HG03196 (cell line): ENCODE data around the gene CHRDL2.

ENCODE experiments used
- ATAC-seq: cut with Tn5 transposase; IDR thresholded peaks from one replicate; pipeline ENCODE4 v1.9.1; 2021; ENCODE audit not compliant: unreplicated experiment

Gene CHRDL2

GRCh38 chr11:74748211-74749126 lies 17.2 kb upstream of the CHRDL2 start, which contains the start of gene RNF169:
Gene RNF169, plus strand, starts transcription at chr11:74748849. Its CDS starts 32 bp downstream, at chr11:74748881.
- peak; percentile 97 for ATAC-seq

GRCh38 chr11:74746868-74747267 lies 15.6 kb upstream of the CHRDL2 start:
- ATAC-seq: no peak

DNA sequence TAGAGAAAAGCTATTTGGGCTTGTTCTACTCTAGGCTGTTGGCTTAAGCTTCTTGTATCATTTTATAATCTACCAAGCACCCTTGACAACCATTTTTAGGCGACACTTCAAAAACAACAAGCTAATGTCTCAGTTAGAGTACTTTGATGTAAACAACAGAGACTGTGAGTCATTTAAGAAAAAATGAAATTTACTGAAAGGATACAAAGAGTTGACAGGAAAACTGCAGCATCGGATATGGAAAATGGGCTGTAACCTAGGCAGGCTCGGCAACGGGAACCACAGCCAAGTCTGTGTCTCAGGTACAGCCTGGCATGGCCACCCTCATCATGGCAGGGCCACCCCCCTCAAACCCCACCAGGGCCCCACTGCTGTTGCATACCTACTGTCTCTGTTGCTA lies 13.1 kb upstream of the CHRDL2 start:
- ATAC-seq: no peak

- ATAC-seq: no peak
These were observed 12.4 kb upstream of the CHRDL2 start for GRCh38 chr11:74743640-74744039.

- ATAC-seq: no peak
These were observed 10.8 kb upstream of the CHRDL2 start for GRCh38 chr11:74742070-74742469.

GRCh38 chr11:74739546-74740270 lies 8.5 kb upstream of the CHRDL2 start:
- no peak for ATAC-seq

DNA sequence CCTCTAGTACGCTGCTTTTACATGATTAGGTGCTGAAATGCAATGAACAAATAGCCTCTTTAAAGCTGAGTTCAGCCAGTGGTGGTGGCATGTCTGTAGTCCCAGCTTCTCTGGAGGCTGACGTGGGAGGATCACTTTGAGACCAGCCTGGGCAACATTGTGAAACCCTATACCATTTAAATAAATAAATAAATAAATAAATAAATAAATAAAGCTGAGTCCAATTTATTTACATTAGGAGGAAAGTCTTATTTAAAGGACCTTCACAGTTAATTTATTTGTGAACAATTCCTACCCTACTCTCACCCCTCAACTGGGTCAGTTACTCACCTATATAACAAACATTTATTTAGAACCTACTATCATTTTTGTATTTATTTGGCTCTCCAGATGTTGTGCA lies 4.8 kb upstream of the CHRDL2 start:
- ATAC-seq: no peak

GRCh38 chr11:74735365-74735928 lies 4.2 kb upstream of the CHRDL2 start:
- ATAC-seq: no peak

- ATAC-seq: no peak
These were observed 3.3 kb upstream of the CHRDL2 start for GRCh38 chr11:74734559-74734925.

DNA sequence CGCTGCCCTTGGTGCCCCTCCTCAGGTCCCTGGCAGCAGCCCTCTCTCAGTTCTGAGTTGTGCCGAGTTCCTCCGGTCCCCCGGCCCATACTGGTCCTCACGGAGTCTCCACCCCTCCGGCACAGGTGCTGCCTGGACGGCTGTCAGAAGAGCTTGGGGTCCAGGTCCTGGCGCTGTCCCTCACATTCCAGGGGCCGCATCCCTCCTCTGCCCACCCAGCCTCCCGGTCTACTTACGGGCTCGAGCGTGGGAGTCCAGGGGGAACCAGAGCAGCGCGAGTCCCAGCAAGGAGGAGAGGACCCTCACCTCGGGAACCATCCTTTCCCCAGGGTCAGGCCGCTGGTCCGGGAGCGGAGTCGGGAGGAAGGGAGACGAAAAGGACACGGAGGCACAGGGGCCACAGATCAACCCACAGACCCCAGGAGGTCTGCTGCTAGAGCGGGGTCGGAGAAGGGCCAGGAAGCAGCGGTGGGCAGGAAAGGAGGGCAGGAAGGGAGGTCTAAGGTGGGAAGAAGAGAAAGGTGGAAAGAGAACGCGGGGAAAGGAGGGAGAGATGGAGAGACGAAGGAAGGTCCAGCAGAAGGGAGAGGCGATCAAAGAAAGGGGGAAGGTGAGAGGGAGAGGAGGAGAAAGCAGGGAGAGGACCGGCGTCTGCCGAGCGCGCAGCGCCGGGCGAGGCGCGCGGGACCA lies 510 bp downstream of the CHRDL2 start:
- no peak for ATAC-seq

- no peak for ATAC-seq
These were observed 1.8 kb downstream of the CHRDL2 start for GRCh38 chr11:74729397-74729796.

GRCh38 chr11:74726547-74727182 lies 4.6 kb downstream of the CHRDL2 start:
- no peak for ATAC-seq

- no peak for ATAC-seq
These were observed 5.5 kb downstream of the CHRDL2 start for GRCh38 chr11:74725701-74726100.

GRCh38 chr11:74723511-74723910 lies 7.7 kb downstream of the CHRDL2 start:
- ATAC-seq: no peak

DNA sequence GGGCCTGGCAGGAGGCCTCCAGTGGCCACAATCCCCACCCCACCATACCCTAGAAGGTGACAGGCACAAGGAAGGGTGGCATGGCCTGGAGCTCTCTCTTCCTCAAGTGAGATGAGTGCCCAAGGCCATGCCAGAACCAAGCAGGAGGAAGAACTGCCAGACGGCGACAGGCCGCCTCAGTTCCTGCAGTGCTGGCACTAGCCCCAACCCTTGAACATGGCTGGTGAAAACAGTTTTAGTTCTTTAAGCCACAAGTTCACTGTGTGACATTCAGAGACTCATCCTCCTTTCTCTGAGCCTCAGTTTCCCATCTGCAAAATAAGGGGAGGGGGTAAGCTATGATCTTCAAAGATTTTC lies 9.8 kb downstream of the CHRDL2 start:
- no peak for ATAC-seq

GRCh38 chr11:74720596-74721478 lies 10.4 kb downstream of the CHRDL2 start:
- ATAC-seq: no peak

DNA sequence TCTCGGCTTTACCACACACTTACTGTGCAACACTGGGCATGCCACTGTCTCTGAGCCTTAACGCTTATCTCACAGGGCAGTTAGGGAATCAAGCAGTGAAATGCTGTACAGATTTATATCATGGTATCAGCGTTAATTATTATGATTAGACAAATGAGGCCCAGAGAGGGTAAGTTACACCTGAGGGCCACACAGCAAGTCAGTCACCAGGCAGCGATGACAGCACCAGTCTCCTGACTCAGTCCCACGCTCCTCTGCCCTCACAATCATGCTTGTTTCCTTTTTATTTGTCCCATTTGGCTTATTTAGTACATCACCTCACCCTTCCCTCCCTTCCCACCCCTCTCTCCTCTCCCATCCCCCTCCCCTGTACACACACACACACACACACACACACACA lies 12.2 kb downstream of the CHRDL2 start:
- no peak for ATAC-seq

DNA sequence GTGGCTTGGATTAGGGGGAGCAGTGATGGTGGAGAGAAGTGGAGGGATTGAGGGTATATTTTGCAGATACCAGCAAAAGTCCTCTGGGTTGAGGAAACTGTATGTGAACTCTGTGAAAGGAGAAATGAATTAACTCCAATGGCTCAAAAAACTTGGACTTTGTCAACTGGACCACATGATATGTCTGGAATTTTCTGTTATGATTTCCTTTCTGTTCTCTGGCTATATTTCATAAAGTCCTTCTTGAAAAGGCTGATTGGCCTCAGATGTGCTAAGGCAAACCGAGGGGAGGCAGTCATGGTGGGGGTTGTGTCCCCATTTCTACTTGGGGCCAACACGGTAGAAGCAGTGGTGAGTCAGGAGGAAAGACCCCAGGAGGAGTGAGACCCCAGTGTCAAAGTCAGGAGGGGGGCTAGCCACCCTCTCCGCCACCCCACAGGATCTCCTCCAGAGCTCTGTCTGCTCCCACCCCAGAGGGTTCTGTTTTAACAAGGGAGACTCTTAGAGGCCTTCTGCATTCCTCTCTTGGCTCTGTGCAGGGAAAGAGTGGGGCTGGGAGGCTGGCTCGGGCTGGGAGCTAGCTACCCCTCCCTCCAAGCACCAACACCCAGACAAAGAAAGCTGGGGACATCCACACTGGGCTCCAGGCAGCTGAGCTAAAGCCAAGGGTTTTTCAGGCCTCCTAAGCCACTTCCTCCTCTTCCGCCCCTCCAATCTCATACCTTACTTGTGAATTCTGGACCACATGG lies 13.8 kb downstream of the CHRDL2 start:
- no peak for ATAC-seq

DNA sequence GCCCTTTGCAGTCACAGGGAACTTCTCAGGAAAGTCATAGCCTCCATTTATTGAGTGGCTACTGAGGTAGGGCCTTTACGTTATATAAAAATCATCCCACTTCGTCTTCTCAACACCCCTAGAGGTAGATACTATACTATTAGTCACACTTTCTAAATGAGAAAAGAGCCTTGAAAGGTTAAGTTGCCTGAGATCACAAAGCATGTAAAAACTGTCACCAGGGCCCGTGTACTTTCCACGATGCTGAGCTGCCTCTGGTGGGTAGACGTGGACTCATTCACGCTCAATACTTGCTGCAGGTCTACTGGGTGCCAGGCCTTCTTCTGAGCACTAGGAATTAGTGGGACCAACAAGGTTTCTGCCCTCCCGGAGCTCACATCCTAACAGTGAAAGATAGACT lies 16.3 kb downstream of the CHRDL2 start:
- no peak for ATAC-seq
